Measurements from ENCODE around the gene DYNLRB2.

Gene DYNLRB2

DNA sequence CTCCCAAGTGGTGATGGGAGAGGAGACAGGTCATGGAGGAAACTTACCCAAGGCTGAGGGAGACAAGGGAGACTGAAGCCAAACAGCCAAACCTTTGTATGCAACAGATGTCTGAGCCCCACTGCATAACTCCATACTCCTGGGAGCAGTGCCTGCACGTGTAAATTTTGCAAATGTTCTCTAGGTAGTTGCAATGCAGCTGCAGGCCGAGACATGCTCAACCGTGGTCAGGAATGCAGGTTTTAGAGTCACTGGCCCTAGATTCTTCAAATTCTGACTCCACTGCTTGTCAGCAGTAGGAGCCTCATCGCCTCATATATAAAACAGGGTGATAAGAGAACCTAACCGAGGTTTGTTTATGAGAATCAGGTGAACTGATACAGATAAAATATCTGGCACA, 11.5 kb downstream of the DYNLRB2 start:
- DNase-seq (ENCODE audit: low spot score) = no peak

DNA sequence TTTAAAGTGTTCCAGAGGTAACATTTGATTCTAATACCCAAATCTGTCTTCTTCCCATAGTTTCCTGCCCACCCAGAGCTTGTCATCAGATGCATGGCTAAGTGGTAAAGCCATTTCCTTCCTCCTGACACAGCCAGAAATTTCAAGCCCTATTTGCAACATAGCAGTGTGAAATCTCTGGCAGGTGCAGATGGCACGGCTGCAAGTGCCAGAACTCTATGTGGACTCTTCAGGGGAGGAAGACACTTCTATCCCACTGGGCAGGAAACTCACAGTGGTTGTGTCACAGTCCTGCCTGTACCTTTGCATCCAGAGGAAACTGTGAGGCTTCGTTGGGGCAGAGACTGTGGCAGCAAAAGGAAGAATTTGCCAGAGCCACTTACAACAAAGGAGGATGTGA, 13.2 kb downstream of the DYNLRB2 start:
- no peak for DNase-seq (ENCODE audit: low spot score)

GRCh38 chr16:80556481-80556880, 15.7 kb downstream of the DYNLRB2 start:
- no peak for DNase-seq (ENCODE audit: low spot score)

DNA sequence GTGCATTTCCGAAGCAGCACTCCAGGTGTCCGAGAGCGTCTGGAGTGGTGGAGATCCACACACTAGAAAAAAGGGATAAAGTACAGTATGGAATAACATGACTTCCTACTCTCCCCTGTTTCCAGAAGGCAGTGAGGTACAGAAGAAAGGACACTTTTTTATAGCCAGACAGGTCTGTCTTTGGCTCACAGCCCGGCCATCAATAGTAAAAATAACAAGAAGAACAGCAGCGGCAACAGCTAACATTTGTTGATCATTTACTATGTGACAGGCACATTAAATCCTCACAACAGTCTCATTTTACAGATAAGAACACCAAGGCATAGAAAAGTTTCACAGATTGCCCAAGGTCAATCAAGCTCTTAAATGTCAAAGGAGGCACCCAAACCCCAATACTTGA, 16.2 kb downstream of the DYNLRB2 start:
- DNase-seq (ENCODE audit: low spot score) = no peak

GRCh38 chr16:80559369-80559768, 18.6 kb downstream of the DYNLRB2 start:
- no peak for DNase-seq (ENCODE audit: low spot score)

- no peak for DNase-seq (ENCODE audit: low spot score)
These were observed 22.3 kb downstream of the DYNLRB2 start for GRCh38 chr16:80563066-80563465.

DNA sequence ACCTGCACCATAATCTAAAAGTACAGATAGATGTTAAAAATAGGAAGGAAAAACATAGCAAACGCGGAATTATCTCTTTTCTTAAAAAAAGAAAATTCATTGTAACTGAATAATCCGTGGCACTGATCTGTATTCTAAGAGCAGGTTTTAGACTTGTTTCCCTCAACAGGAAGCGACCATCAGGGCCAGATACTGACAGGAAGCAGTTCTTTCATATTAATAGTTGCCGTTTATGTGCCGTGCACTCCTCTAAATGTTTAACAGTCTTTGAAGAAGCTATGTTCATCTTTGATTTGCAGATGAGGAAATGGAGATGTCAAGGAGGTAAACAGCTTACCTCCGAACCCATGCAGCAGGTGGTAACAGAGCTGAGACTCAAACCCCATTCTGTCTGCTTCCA, 23.6 kb downstream of the DYNLRB2 start:
- DNase-seq (ENCODE audit: low spot score) = no peak

- no peak for DNase-seq (ENCODE audit: low spot score)
These were observed 28.8 kb downstream of the DYNLRB2 start for GRCh38 chr16:80569440-80570105.

- DNase-seq (ENCODE audit: low spot score) = no peak
These were observed 29.3 kb downstream of the DYNLRB2 start for GRCh38 chr16:80570106-80570478.

GRCh38 chr16:80573700-80574120, 32.9 kb downstream of the DYNLRB2 start:
- no peak for DNase-seq (ENCODE audit: low spot score)

DNA sequence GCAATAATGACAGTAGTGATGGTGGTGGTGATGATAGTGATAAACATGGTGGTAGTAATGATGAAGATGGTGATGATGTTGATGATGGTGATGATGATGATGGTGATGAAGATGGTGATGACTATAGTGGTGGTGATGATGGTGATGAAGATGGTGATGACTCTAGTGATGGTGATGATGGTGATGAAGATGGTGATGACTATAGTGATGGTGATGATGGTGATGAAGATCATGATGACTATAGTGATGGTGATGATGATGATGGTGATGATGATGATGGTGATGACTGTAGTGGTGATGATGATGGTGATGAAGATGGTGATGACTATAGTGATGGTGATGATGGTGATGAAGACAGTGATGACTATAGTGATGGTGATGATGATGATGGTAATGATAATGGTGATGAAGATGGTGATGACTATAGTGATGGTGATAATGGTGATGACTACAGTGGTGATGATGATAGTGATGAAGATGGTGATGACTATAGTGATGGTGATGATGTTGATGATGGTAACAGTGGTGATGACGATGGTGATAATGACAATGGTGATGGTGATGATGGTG, 35.6 kb downstream of the DYNLRB2 start:
- DNase-seq (ENCODE audit: low spot score) = no peak

- no peak for DNase-seq (ENCODE audit: low spot score)
These were observed 36.9 kb downstream of the DYNLRB2 start for GRCh38 chr16:80577485-80578280.

GRCh38 chr16:80580109-80580832, 39.5 kb downstream of the DYNLRB2 start:
- DNase-seq (ENCODE audit: low spot score) = no peak

GRCh38 chr16:80583466-80583865, 42.7 kb downstream of the DYNLRB2 start:
- no peak for DNase-seq (ENCODE audit: low spot score)

GRCh38 chr16:80585764-80586163, 45.0 kb downstream of the DYNLRB2 start:
- no peak for DNase-seq (ENCODE audit: low spot score)

DNA sequence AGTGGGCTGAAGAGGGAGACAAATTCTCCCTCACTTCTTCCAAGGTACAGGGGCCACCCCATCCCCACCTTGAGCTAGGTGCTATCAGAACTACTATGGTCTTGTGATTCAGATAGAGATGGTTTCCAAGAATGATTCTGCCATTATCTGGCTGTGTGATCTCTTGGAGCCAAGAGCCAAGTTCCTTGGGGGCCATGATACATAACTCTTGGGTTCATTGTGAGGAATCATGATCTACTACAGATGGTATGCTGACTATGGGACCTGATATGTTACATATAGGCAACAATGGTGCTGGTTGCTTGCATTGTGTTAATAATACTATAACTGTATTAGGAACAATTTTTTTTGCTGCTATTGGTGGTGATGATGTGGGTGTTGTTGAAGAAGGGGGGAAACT, 45.7 kb downstream of the DYNLRB2 start:
- DNase-seq (ENCODE audit: low spot score) = no peak

DNA sequence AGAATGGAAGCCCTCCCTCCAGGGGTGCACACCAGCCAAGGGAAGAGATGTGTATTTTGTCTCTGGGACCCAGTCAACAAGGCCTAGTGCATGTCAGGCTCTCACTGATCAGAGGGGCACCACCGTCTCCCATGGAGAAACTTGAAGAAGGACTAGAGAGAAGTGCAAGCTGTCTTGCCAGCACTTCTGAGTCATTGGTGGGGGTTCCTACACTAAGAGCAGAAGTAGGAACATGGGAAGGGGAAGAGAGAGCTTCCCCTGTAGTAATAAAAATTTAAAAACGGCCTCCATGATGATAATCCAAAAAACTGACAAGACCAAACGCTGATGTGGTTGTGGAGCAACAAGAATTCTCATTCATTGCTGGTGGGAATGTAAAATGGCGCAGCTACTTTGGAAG, 46.3 kb downstream of the DYNLRB2 start:
- no peak for DNase-seq (ENCODE audit: low spot score)

GRCh38 chr16:80591071-80591915, 50.5 kb downstream of the DYNLRB2 start:
- no peak for DNase-seq (ENCODE audit: low spot score)

DNA sequence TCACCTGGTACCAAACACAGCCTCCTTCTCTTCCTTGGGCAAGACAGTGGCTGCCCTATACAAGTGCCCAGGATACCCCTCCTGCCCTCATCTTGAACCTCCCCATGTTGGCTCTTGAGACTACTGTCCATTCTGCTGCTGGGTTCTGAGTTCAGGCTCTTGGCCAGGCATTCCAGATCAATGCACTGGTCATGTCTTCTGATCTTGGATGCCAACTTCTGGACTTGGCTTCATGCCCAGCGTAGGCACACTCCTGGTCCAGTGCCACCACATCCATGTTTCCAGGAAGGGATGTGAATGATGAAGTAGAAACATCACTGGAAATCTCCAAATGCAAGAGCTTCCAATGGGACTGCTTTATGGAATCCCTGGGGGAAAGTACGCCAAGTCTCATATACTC, 51.5 kb downstream of the DYNLRB2 start:
- DNase-seq (ENCODE audit: low spot score) = no peak

DNA sequence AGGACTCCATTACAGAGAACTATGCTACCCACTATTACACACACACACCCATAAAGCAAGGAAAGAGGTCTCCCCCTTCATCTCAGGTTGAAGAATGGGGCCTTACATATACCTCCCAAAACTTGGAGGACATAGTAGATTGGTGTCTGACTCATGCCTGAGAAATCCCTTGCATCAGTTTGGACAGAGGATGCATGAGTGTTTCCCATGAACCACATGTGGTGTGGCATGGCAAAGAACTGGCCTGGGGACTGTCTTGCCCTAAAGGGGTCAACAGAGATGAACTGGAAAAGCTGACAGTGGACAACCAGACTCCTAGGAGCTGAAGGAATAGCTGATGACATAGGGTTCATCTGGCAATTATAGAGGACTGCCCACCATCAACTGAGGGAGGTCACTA, 54.0 kb downstream of the DYNLRB2 start:
- no peak for DNase-seq (ENCODE audit: low spot score)

- no peak for DNase-seq (ENCODE audit: low spot score)
These were observed 55.9 kb downstream of the DYNLRB2 start for GRCh38 chr16:80596507-80597207.

Data from COLO829 (cell line).